Measurements from ENCODE around the gene ATN1. TPM values are rescaled to one million over a fixed set of nuclear protein-coding genes. Genes with fewer than 3 reads are reported as not detected.

ATN1 gene
- total and polyA plus RNA-seq, 9 of the 15 experiments (the other 6 are each of a cell fraction or from before 2014, with no cell fraction given) = 0.15 to 49.8 (median 2.7) TPM

GRCh38 chr12:6963791-6964413 is 36.1 kb downstream of the ATN1 start (continued):
- TF ChIP-seq PRDM10 (IDR thresholded peaks at IDR 0.05; ENCODE audit: partially characterized antibody) (no peak), HNRNPUL1 (IDR thresholded peaks at IDR 0.05; ENCODE audit: low read length) (no peak), SIRT6 (IDR thresholded peaks at IDR 0.05; ENCODE audit: low read depth, low read length) (no peak), ATF1 (CRISPR knock-in tag; IDR thresholded peaks at IDR 0.05) (no peak), ATF1 (tag; IDR thresholded peaks at IDR 0.05) (no peak), HDGF (IDR thresholded peaks at IDR 0.05) (no peak), POLR2AphosphoS5 (IDR thresholded peaks at IDR 0.05; ENCODE audit: control insufficient read depth, insufficient read depth, low read depth, low read length) (no peak), HOXB6 (CRISPR knock-in tag; IDR thresholded peaks at IDR 0.05; ENCODE audit: borderline replicate concordance) (no peak), TOE1 (IDR thresholded peaks at IDR 0.05; ENCODE audit: borderline replicate concordance) (no peak), TOE1 (CRISPR knock-in tag; IDR thresholded peaks at IDR 0.05; ENCODE audit: borderline replicate concordance, low read depth) (no peak), XRCC3 (IDR thresholded peaks at IDR 0.05) (no peak), PURB (CRISPR knock-in tag; IDR thresholded peaks at IDR 0.05; ENCODE audit: low read depth) (no peak), TCF7 (IDR thresholded peaks at IDR 0.05; ENCODE audit: borderline replicate concordance) (no peak), MITF (IDR thresholded peaks at IDR 0.05) (no peak), ZNF174 (CRISPR knock-in tag; IDR thresholded peaks at IDR 0.05) (no peak), HES1 (IDR thresholded peaks at IDR 0.05; ENCODE audit: low read depth) (no peak), HMG20A (CRISPR knock-in tag; conservative IDR thresholded peaks at IDR 0.05) (no peak), GABPA (tag; conservative IDR thresholded peaks at IDR 0.05; ENCODE audit: low read depth) (no peak), POLR2G (IDR thresholded peaks at IDR 0.05; ENCODE audit: low read depth, low read length) (peak; percentile 63; the same call in 1 of the 2 replicates), SETDB1 (IDR thresholded peaks at IDR 0.05; ENCODE audit: low read length) (no peak)
- TF ChIP-seq, protein P1, sequence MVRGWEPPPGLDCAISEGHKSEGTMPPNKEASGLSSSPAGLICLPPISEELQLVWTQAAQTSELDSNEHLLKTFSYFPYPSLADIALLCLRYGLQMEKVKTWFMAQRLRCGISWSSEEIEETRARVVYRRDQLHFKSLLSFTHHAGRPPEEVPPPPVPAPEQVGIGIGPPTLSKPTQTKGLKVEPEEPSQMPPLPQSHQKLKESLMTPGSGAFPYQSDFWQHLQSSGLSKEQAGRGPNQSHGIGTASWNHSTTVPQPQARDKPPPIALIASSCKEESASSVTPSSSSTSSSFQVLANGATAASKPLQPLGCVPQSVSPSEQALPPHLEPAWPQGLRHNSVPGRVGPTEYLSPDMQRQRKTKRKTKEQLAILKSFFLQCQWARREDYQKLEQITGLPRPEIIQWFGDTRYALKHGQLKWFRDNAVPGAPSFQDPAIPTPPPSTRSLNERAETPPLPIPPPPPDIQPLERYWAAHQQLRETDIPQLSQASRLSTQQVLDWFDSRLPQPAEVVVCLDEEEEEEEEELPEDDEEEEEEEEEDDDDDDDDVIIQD (CRISPR knock-in tag; IDR thresholded peaks at IDR 0.05) = no peak
- TF ChIP-seq, protein P2, sequence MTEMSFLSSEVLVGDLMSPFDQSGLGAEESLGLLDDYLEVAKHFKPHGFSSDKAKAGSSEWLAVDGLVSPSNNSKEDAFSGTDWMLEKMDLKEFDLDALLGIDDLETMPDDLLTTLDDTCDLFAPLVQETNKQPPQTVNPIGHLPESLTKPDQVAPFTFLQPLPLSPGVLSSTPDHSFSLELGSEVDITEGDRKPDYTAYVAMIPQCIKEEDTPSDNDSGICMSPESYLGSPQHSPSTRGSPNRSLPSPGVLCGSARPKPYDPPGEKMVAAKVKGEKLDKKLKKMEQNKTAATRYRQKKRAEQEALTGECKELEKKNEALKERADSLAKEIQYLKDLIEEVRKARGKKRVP (CRISPR knock-in tag; IDR thresholded peaks at IDR 0.05) = peak; percentile 42; the same call in 1 of the 2 replicates

All from K562 (cell line).